Measurements from ENCODE around the gene CRTC1.
"Not testable (repeated sequence)": the region's sequence is repeated elsewhere in the genome, so short reads cannot be mapped to it uniquely, and the experiment has no call there.

Gene CRTC1

DNA sequence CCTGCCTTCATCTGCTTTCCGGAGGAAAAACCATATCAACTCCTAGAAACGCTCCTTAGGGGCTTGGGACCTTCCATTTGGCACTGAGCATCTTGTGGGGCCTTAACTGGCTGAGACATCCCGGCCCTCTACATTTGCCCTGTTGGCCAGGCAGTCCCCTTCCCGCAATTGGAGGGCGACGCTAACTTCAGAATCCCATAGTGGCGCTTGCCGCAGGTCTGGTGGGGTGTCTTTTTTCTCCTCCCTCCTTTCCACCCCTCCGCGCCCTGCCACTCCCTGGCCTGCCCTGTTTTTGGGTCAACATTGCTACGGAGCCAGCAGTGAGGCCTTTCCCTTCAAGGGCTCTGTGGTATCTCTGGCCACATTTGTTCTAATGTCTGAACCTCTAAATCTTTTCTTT lies 13.6 kb upstream of the CRTC1 start:
- no peak for DNase-seq (ENCODE audit: low read depth)

DNA sequence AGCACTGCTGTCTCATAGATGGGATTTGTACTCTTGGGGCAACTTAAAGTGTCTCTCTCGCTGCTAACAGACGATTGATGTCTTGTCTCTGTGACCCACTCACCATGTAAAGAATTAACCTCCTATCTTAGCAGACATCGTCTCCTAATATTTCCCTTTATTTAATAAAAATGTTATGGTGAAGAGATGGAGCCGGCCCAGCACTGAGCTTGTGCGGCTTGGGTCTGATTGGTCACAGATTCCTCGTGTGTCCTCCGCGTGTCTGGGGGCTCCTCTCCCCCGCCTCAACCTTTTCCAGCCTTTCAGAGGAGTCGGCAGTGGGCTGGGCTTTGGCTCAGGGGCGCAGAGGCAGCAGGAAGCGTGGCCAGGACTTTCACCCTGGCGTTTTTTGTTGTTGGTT lies 13.2 kb upstream of the CRTC1 start:
- no peak for DNase-seq (ENCODE audit: low read depth)

DNA sequence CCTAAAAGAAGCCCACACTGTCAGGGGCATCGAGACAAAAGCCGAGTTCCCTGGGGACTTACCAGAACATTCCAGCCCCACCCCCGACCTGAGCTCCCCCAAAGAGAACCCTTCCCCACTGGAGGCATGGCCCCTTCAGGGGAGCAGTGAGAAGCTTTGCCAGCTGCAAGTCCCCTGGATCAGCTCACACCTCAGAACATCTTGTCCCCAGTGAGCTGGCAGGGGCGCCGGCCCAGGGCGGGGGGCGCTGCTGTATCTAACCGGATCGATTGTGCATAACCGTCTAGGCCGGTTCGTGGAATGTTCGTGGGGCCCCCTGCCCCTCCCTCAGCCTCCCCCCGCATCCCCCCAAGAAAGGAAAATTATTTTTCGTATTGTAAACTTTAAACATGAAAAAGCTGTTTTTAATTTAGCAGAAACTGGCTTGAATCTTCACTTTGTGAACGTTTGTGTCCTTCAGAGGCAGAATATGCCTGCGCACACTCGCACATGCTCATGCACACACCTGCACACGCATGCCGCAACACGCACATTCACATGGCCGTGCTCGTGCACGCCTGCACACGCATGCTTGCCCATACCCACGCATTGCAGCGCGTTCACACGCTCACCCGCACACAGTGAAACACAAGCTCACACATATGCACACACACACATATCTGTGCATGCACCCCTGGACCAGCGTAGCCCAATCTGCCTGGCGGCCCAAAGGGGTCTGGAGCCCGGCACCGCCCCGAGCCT lies 12.0 kb upstream of the CRTC1 start:
- DNase-seq (ENCODE audit: low read depth) = no peak

DNA sequence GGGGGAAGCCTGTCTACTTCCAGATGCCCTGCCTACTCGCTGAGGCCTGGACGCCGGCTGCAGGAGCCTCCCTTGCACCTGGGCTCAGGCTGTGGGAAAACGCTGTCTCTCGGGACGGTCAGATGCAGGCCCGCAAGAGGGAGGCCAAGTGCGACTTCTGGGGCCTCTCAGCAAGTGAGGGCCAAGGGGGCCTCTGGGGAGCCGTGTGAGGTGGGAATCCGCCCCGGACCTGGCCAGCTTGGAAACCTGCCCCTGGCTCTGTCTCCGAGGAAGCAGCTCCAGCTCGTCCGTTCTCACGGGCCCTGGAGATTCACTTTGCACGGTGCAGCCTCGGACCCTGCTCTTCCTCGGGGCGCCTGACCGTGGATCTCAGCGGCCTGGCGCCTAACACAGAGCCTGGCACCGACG lies 11.4 kb upstream of the CRTC1 start:
- no peak for DNase-seq (ENCODE audit: low read depth)

DNA sequence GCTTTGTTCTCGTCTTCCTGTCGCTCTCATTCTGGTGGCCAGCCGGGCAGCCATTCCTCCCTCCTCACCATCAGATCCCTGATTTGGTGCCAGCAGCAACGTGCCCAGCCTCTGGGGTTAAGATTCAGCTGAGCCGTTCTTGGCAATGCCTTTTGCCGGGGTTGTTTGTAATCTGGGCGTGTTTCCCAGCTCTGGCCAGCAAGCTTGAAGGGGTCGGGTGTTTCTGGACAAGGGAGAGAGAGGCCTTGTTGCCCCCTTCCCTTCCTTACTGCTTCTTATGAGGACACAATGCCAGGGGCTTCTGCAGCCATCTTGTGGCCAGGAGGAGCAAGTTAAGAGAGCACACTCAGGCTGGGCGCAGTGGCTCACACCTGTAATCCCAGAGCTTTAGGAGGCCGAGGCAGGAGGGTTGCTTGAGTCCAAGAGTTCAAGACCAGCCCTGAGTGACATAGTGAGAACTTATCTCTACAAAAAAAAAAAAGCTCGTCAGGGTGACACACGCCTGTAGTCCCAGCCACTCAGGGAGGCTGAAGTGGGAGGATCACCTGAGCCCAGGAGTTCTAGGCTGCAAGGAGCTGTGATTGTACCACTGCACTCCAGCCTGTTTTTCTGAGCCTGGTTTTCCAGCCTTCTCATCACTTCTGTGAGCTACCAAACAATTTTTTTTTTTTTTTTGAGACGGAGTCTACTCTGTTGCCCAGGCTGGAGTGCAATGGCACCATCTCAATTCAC lies 10.7 kb upstream of the CRTC1 start:
- DNase-seq (ENCODE audit: low read depth) = no peak

DNA sequence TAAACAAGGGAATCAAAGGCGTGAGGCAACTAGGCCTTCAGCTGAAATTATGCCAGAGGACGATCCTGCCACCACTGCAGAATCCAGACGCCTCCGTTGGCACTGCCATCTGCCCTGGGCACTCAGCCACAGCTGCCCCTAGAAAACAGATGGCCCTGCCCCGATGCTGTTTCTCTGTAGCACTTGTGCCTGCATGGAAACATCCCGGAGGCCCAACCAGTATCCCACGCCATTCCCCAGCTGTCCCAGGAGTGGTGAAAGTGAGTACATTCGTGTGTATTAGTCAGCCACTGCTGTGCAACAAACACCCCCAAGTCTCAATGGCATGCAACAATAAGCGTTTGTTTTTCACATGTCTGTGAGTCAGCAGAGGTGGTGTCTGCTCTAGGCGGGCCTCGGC lies 8.9 kb upstream of the CRTC1 start:
- DNase-seq (ENCODE audit: low read depth) = no peak

DNA sequence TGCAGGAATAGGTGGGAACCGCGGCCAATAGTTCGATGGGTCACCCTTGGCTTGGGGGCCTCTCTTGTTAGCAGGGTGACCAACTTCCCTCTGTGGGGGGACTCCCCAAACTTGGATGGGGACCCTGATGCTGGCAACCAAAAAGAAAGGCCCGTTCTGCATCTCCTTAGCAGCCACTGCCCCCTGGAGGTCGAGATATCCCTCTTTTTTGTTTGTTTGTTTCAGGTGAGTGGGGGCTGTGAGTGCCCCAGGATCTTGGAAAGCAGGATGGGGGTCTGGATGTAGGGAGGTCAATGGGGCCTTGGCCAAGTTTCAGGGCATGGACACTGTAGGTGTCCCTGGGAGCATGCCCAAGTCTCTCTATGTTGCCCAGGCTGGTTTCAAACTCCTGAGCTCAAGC lies 7.7 kb upstream of the CRTC1 start:
- DNase-seq (ENCODE audit: low read depth) = no peak

DNA sequence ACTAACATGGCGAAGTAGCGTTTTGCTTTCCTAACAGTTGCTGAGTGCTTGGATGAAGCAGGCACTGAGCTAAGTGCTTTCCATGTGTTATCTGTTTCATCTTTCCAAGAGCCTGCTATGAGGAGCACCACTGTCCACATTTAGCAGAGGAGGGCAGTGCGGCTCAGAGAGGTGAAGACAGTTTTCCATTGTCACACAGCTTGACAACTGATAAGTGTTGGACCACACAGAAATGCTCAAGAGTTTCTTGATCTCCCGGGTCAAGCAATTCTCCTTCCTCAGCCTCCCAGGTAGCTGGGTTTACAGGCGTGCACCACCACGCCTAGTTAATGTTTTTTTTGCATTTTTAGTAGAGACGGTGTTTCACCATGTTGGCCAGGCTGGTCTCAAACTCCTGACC lies 6.8 kb upstream of the CRTC1 start:
- no peak for DNase-seq (ENCODE audit: low read depth)

DNA sequence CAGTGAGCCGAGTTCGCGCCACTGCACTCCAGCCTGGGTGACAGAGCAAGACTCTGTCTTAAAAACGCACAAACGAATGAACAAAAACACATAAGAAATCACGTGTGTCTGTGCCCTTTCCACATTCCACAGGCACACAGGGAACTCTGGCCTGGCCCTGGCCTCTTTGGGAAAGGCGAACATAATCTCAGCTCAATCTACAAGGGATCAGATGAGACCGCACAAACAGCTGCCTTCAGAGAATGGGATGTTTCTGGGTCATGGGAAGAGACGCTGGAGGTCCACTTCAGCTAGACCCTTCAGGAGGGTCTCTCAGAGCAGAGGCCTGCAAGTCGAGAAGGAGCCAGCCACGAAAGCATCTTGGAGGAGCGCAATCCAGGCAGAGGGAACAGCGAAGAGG lies 6.3 kb upstream of the CRTC1 start:
- no peak for DNase-seq (ENCODE audit: low read depth)

DNA sequence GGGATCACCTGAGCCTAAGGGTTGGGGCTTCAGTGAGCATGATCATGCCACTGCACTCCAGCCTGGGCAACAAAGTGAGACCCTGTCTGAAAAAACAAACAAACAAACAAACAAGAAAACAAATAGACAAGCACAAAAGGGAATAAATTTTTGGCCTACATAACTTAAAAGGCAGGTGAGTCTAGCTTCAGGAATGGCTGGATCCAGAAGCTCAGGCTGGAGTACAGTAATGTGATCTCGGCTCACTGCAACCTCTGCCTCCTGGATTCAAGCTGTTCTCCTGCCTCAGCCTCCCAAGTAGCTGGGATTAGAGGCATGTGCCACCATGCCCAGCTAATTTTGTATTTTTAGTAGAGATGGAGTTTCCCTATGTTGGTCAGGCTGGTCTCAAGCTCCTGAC lies 3.3 kb upstream of the CRTC1 start:
- not testable (repeated sequence) for DNase-seq (ENCODE audit: low read depth)

DNA sequence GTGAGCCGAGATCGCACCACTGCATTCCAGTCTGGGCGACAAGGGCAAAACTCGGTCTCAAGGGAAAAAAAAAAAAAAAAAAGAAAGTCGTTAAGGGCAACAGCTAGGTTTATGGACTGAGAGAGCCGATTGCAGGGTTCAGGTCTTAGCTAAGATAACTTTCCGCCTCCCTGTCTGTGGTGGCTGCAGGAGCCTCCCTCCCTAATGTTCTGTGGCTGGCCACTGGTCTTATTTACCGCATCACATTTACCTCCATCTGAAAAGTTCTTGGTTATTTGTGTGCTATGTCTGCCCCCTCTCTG lies 722 bp upstream of the CRTC1 start:
- DNase-seq (ENCODE audit: low read depth) = no peak

DNA sequence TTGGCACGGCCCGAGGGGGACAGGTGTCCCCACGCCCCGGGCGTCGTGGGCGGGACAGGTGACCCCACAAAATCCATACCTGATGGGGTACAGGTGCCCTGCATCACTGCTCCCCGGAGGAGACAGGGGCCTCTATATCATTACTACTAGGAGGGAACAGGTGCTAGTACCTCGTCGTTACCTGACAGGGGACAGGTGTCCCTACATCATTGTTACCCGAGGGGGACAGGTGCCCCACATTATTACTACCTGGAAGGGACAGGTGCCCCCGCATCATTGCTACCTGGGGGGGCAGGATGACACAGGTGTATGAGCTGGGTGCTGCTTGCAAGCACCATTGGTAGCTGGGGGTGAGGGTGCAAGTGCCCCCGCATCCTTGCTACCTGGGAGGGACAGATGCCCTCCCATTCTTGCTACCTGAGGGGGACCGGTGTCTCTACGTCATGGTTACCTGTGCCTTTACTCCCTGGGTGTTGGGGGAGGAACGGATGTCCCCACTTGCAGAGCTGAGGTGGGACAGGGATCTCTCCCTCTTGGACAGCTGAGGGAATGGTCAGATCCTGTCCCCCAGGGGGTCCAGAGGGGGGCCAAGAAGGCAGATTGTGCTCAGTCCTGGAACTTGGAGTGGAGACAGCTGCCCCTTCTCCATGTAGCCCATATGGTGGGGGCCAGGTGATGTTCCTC lies 620 bp downstream of the CRTC1 start:
- no peak for DNase-seq (ENCODE audit: low read depth)

DNA sequence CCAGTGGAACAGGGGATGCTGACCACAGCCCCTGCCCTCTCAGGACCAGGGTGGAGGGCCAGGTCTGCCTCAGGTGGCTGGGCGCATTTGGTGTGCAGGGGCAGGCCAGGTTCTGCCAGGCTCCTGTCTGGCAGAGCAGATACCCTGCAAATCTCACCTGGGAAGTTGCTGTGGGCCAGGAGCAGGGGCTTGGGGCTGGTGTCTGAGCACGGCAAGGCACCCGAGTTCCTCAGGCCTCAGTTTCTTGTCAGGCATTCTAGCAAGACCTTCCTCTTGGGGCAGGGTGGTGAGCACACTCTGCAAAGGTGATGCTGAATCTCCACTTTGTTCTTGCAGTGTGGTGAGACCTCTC lies 1.1 kb downstream of the CRTC1 start:
- no peak for DNase-seq (ENCODE audit: low read depth)

DNA sequence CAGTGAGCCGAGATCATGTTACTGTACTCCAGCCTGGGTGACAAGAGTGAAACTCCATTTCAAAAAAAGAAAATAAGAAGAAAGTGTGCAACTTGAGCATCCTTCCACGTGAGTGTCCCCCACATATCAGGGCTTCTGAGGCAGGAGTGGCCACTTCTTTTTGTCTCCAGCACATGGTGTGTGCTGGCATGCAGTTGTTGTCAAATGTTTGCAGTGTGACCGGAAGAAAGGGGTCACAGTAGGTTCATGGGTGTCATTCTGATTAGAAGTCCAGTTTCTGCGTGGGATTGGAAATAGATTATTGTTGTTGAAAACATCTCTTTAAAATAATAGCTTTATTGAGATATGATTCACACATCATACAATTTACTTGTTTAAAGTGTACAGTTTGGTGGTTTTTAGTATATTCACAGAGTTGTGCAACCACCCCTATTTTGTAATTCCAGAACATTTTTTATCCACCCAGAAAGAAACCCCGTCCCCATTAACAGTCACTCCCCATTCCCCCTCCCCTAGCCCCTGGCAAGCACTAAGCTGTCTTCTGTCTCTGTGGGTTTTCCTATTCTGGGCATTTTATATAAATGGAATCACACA lies 2.2 kb downstream of the CRTC1 start:
- no peak for DNase-seq (ENCODE audit: low read depth)

DNA sequence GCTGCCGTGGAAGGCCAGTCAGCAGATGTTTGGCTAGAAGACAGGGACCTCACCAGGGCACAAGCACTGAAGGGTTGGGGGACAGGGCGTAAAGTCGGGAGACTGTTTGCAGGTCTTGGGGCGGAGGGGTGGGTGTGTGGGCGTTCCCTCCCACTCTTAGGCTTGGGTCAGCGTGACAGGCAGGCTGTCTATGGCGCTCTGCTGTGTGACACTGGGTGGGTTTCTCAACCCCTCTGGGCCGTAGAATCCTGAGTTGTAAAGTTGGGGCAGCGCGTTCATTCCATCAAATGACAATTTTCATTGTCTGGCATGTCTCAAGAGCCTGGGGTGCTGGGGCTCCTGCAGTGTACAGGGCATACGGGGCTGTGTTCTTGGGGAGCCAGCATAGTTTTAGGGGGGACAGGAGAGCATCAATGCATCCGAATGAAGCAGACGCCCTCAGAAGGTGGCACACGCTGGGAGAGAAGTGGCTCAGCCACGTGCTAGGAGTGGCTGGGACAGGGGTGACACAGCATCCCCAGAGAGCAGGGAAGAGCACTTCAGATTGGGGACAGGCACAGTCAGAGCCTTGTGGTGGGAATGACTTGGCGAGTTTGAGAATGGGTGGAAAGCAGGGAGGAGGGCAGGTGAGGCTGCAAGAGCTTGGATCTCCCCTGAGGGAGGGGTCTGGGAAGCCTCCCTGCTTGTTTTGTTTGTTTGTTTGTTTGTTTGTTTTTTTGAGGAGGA lies 4.4 kb downstream of the CRTC1 start:
- DNase-seq (ENCODE audit: low read depth) = no peak

DNA sequence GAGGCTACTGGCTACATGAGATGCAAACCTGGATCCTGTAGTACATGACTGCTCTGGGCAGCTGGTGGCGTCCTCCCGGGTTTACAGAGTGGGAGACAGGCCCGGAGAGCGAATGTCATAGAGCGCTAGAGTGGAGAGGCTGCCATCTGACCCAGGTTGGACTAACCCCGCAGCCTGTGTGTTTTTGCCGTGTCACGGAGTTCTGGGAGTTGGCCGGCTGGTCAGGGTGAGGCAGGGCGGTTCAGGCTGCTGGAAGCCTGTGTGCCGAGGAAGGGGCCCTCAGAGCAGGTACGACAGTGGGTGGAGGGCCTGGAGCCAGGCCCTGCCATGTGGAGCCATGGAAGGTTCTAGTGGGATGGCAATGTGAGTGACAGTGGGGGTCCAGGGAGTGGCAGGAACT lies 12.5 kb downstream of the CRTC1 start:
- no peak for DNase-seq (ENCODE audit: low read depth)

DNA sequence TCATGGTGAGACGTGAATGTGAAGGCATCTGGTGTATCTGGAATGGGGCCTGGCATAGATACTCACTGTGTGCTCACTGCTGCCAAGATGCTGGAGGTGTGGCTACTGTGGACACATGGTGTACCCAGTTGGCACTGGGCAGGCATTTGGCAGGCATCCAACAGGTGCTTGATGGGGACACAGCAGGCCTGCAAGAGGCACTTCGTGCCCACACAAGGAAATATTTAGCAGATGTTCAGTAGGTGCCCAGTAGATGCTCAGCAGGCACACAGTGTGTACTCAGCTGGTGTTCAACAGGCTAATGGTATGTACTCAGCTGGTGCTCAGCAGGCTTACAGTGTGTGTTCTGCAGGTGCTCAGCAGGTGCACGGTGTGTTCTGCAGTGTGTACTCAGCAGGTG lies 14.2 kb downstream of the CRTC1 start:
- DNase-seq (ENCODE audit: low read depth) = no peak

DNA sequence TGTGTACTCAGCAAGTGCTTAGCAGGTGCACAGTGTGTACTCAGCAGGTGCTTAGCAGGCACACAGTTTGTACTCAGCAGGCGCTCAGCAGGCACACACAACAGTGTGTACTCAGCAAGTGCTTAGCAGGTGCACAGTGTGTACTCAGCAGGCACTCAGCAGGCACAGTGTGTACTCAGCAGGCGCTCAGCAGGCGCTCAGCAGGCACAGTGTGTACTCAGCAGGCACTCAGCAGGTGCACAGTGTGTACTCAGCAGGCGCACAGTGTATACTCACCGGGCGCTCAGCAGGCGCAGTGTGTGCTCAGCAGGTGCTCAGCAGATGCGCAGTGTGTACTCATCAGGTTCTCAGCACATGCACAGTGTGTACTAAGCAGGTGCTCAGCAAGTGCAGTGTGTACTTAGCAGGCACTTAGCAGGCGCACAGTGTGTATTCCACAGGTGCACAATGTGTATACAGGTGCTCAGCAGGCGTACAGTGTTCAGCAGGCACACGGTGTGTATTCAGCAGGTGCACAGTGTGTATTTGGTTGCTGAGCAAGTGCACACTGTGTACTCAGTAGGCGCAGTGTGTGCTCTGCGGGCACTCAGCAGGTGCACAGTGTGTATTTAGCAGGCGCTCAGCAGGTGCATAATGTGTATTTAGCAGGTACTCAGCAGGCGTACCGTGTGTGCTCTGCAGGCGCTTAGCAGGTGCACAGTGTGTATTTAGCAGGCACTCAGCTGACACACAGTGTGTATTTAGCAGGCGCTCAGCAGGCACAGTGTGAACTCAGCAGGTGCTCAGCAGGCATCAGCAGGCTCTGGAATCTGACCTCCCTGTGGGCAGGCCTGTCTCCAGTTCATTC lies 15.1 kb downstream of the CRTC1 start:
- DNase-seq (ENCODE audit: low read depth) = no peak

DNA sequence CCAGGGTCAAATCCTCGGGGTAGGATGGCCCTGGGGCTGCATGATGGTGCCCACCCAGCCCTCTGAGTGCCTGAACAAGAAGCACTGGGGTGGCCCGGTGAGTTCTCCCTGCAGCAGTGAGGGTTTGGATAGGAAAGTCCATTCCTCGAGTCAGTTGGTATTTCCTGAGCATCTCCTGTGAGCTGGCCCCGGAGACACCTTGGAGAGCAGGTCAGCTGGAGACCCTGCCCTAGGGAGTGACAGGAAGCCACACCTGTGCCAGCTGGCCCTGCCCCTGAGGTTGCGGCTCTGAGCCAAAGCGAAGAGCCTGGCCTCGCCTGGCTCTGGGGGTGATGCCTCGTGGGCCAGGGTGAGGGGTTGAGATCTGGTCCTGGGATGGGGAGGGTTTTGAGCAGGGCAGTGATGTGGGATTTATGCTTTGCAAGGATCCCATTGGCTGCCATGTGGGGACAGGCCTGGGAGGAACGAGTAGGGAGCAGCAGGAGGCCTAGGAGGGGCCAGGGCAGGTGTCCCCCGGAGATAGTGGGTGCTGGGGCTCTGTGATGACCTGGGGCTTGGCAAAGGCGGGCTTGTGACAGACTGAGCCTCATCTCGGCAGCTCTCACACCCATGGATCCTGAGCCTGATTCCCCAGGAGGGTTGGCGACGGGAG lies 16.0 kb downstream of the CRTC1 start:
- no peak for DNase-seq (ENCODE audit: low read depth)

DNA sequence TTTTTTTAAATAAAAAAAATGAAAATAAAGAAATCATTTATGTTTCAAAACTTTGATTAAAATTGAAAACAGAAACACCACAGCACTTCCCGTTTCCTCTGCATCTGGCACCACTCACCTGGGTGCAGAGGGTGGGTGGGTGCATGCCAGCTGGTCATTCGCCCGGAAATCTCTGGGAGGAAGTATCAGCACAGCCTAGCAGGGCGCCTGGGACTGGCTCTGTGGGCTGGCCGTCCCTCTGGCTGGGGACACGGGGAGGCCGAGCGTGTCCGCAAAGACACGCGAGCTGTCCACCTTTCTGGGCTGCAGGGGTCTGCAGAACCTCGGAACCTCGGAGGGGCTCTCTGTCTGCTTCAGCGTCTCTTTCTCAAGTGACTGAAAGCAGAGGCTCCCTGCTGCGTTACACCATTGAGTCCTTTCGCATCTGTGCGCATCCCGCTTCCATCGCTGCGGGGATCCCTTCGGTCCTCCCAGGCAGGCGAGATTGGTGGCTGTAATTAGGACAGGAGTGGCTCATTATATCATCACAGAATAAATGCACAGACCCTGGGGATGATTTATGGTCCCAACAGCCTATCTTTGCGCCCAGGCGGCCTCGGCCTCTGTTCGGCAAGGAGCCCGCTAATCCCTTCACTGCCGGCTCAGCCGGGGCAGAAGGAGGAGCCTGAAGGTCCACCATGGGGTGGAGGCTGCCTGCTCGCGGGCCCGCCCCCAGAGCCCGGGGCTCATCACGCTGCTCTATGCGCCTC lies 17.2 kb downstream of the CRTC1 start:
- peak; percentile 40 for DNase-seq (ENCODE audit: low read depth)
